Stimulated activated memory B cell treated with anti-CD40 and anti-IgM and Interleukin-4, amounts not matched to agents 10 μg/mL and 1 μg/mL and 100 μg/mL, for 72 hours (primary cell): Measurements from ENCODE around the gene HLA-DMB.
A peak's percentile ranks its signal among the peaks of the same experiment; 100 is the strongest.

Experiments used
- ATAC-seq: fragments of 150-1000 bp; cut with Tn5 transposase; 2 replicates; pipeline ENCODE4 v1.10.0; 2021
- H3K27ac Mint-ChIP-seq: one replicate; pipeline ENCODE4 v1.8.0; 2022; ENCODE audit warnings: mild to moderate bottlenecking, mixed read lengths
- H3K27me3 Mint-ChIP-seq: one replicate; pipeline ENCODE4 v1.8.0; 2022; ENCODE audit warnings: mixed read lengths
- H3K36me3 Mint-ChIP-seq: one replicate; pipeline ENCODE4 v1.8.0; 2022; ENCODE audit warnings: mixed read lengths
- H3K4me1 Mint-ChIP-seq: one replicate; pipeline ENCODE4 v1.8.0; 2022; ENCODE audit warnings: mixed read lengths
- H3K4me3 Mint-ChIP-seq: one replicate; pipeline ENCODE4 v1.8.0; 2022; ENCODE audit warnings: mild to moderate bottlenecking, moderate library complexity, mixed read lengths
- H3K9me3 Mint-ChIP-seq: one replicate; pipeline ENCODE4 v1.8.0; 2022; ENCODE audit warnings: mixed read lengths

The HLA-DMB gene

GRCh38 chr6:32974541-32975308, 33.9 kb upstream of the HLA-DMB start:
- ATAC-seq: no peak
- Mint-ChIP-seq H3K36me3 (peaks cover 98% of the 10 kb centered on the region), H3K4me1 (peaks cover 51% of the 10 kb centered on the region), H3K9me3 (no peaks in the 10 kb centered on the region), H3K4me3 (peak overlapping the region; percentile 89), H3K27ac (peak overlapping the region; percentile 99), H3K27me3 (no peaks in the 10 kb centered on the region)

- H3K27ac Mint-ChIP-seq: peak overlapping the region; percentile 99
- H3K9me3 Mint-ChIP-seq: no peaks in the 10 kb centered on the region
- H3K4me3 Mint-ChIP-seq: peak overlapping the region; percentile 89
- peaks cover 45% of the 10 kb centered on the region for H3K4me1 Mint-ChIP-seq
- ATAC-seq: no peak
- no peaks in the 10 kb centered on the region for H3K27me3 Mint-ChIP-seq
- peaks cover 95% of the 10 kb centered on the region for H3K36me3 Mint-ChIP-seq
These were observed 33.1 kb upstream of the HLA-DMB start for GRCh38 chr6:32974016-32974333.

GRCh38 chr6:32973144-32974015, 32.6 kb upstream of the HLA-DMB start:
- H3K27me3 Mint-ChIP-seq: no peaks in the 10 kb centered on the region
- peaks cover 89% of the 10 kb centered on the region for H3K36me3 Mint-ChIP-seq
- peak overlapping the region; percentile 99 for H3K27ac Mint-ChIP-seq
- no peak for ATAC-seq
- H3K4me1 Mint-ChIP-seq: peaks cover 42% of the 10 kb centered on the region
- H3K4me3 Mint-ChIP-seq: peak overlapping the region; percentile 89
- no peaks in the 10 kb centered on the region for H3K9me3 Mint-ChIP-seq

- no peaks in the 10 kb centered on the region for H3K9me3 Mint-ChIP-seq
- H3K4me3 Mint-ChIP-seq: peak overlapping the region; percentile 89
- H3K4me1 Mint-ChIP-seq: peaks cover 37% of the 10 kb centered on the region
- no peak for ATAC-seq
- H3K36me3 Mint-ChIP-seq: peaks cover 80% of the 10 kb centered on the region
- H3K27ac Mint-ChIP-seq: peak overlapping the region; percentile 99
- H3K27me3 Mint-ChIP-seq: no peaks in the 10 kb centered on the region
These were observed 31.7 kb upstream of the HLA-DMB start for GRCh38 chr6:32972353-32973143.

GRCh38 chr6:32971581-32972352, 30.9 kb upstream of the HLA-DMB start:
- H3K4me1 Mint-ChIP-seq: peaks cover 37% of the 10 kb centered on the region
- no peaks in the 10 kb centered on the region for H3K9me3 Mint-ChIP-seq
- no peaks in the 10 kb centered on the region for H3K27me3 Mint-ChIP-seq
- ATAC-seq: peak; percentile 74
- peaks cover 73% of the 10 kb centered on the region for H3K36me3 Mint-ChIP-seq
- H3K4me3 Mint-ChIP-seq: peak overlapping the region; percentile 89
- H3K27ac Mint-ChIP-seq: peak overlapping the region; percentile 99

- peaks cover 37% of the 10 kb centered on the region for H3K4me1 Mint-ChIP-seq
- H3K27ac Mint-ChIP-seq: peak overlapping the region; percentile 99
- H3K36me3 Mint-ChIP-seq: peaks cover 67% of the 10 kb centered on the region
- no peaks in the 10 kb centered on the region for H3K27me3 Mint-ChIP-seq
- H3K9me3 Mint-ChIP-seq: no peaks in the 10 kb centered on the region
- ATAC-seq: no peak
- peak overlapping the region; percentile 89 for H3K4me3 Mint-ChIP-seq
These were observed 30.4 kb upstream of the HLA-DMB start for GRCh38 chr6:32971242-32971580.

GRCh38 chr6:32970413-32971241, 29.8 kb upstream of the HLA-DMB start:
- no peaks in the 10 kb centered on the region for H3K27me3 Mint-ChIP-seq
- H3K4me3 Mint-ChIP-seq: peak overlapping the region; percentile 89
- H3K4me1 Mint-ChIP-seq: peaks cover 36% of the 10 kb centered on the region
- no peaks in the 10 kb centered on the region for H3K9me3 Mint-ChIP-seq
- ATAC-seq: peak; percentile 34
- peaks cover 61% of the 10 kb centered on the region for H3K36me3 Mint-ChIP-seq
- H3K27ac Mint-ChIP-seq: peak overlapping the region; percentile 99

GRCh38 chr6:32969685-32970412, 29.0 kb upstream of the HLA-DMB start:
- Mint-ChIP-seq H3K36me3 (peaks cover 58% of the 10 kb centered on the region), H3K4me3 (peak overlapping the region; percentile 89), H3K9me3 (no peaks in the 10 kb centered on the region), H3K4me1 (peaks cover 36% of the 10 kb centered on the region), H3K27me3 (no peaks in the 10 kb centered on the region), H3K27ac (peak overlapping the region; percentile 99)
- peak; percentile 0 for ATAC-seq

GRCh38 chr6:32968867-32969684, 28.2 kb upstream of the HLA-DMB start:
- peaks cover 50% of the 10 kb centered on the region for H3K36me3 Mint-ChIP-seq
- ATAC-seq: peak; percentile 37
- H3K9me3 Mint-ChIP-seq: no peaks in the 10 kb centered on the region
- no peaks in the 10 kb centered on the region for H3K27me3 Mint-ChIP-seq
- H3K27ac Mint-ChIP-seq: peak overlapping the region; percentile 99
- peak overlapping the region; percentile 89 for H3K4me3 Mint-ChIP-seq
- H3K4me1 Mint-ChIP-seq: peaks cover 34% of the 10 kb centered on the region

GRCh38 chr6:32968093-32968866, 27.5 kb upstream of the HLA-DMB start, which contains the start of gene BRD2:
Gene BRD2, plus strand, starts transcription at chr6:32968594. Its CDS starts 4,305 bp downstream, at chr6:32972899.
- peaks cover 38% of the 10 kb centered on the region for H3K4me1 Mint-ChIP-seq
- H3K27ac Mint-ChIP-seq: peak within 1 kb of the TSS; percentile 99
- peak; percentile 65 for ATAC-seq
- H3K4me3 Mint-ChIP-seq: peak within 1 kb of the TSS; percentile 89
- H3K27me3 Mint-ChIP-seq: no peaks in the 10 kb centered on the region
- peaks cover 42% of the 10 kb centered on the region for H3K36me3 Mint-ChIP-seq
- H3K9me3 Mint-ChIP-seq: no peaks in the 10 kb centered on the region

- no peaks in the 10 kb centered on the region for H3K27me3 Mint-ChIP-seq
- peak overlapping the region; percentile 89 for H3K4me3 Mint-ChIP-seq
- H3K36me3 Mint-ChIP-seq: peaks cover 34% of the 10 kb centered on the region
- peaks cover 41% of the 10 kb centered on the region for H3K4me1 Mint-ChIP-seq
- peak overlapping the region; percentile 99 for H3K27ac Mint-ChIP-seq
- ATAC-seq: no peak
- H3K9me3 Mint-ChIP-seq: no peaks in the 10 kb centered on the region
These were observed 26.6 kb upstream of the HLA-DMB start for GRCh38 chr6:32967151-32968091.
